ENCODE results near the gene MSRB1. TPM values are rescaled to one million over a fixed set of nuclear protein-coding genes. Genes with fewer than 3 reads are reported as not detected.

MSRB1 gene
- total and polyA plus RNA-seq, 9 of the 15 experiments (the other 6 are each of a cell fraction or from before 2014, with no cell fraction given): 5.4 to 33.7 (median 25.7) TPM

GRCh38 chr16:1950047-1950446, 7.0 kb upstream of the MSRB1 start:
- DNase-seq (ENCODE audit: extremely low read depth in 1 of 4, low spot score in 3 of 4) (no peak), ATAC-seq (no peak), FAIRE-seq (no peak)
- Histone ChIP-seq H3K4me2 (ENCODE audit: insufficient read depth, low read length) (no peak overlapping the region), H3K9ac (ENCODE audit: insufficient read depth in 1 of 2, low read depth in 2 of 2, low read length in 2 of 2) (no peak overlapping the region), H4K20me1 (replicated peaks; ENCODE audit: control insufficient read depth, insufficient read depth, low read length) (no peaks in the 10 kb centered on the region), H3K4me1 (replicated peaks in 1 of 2; ENCODE audit: control insufficient read depth in 2 of 2, insufficient read depth in 2 of 2, low read length in 2 of 2) (peaks cover 3 to 57% of the 10 kb centered on the region in 2 experiments; a peak in 4 of 5 replicates), H3K9me3 (replicated peaks; ENCODE audit: control insufficient read depth, insufficient read depth, low read depth, low read length) (no peaks in the 10 kb centered on the region), H3K9me1 (ENCODE audit: control insufficient read depth, insufficient read depth, low read length) (no peaks in the 10 kb centered on the region), H3K27me3 (ENCODE audit: control insufficient read depth in 2 of 2, insufficient read depth in 2 of 2, low read length in 2 of 2) (no peaks in the 10 kb centered on the region), H2AFZ (ENCODE audit: low read depth, low read length) (no peak overlapping the region), H3K36me3 (ENCODE audit: control insufficient read depth, insufficient read depth, low read length) (no peaks in the 10 kb centered on the region), H3K4me3 (no peak overlapping the region), H3K79me2 (ENCODE audit: control insufficient read depth, insufficient read depth, low read length) (no peaks in the 10 kb centered on the region), H3K27ac (ENCODE audit: extremely low read depth, low read depth, low read length) (no peak overlapping the region)
- ChIA-PET CTCF (ENCODE audit: low intra/inter-chr PET ratio) (interaction anchor here (0.5 kb wide), 1 partner anchor 167 kb away, joined by 3 read pairs; the partner anchor contains the start of gene NUBP2), POLR2A (interaction anchor here (0.6 to 5.6 kb wide), 3 partner anchors 10 to 47 kb away, joined by 3 to 37 read pairs (median 5); partner anchors contain the start of gene RPS2)
- BruUV-seq (replicated peaks): no TSS peak
- in situ Hi-C loops (cut with MboI): no loop called here
- WGBS (ENCODE audit: insufficient coverage, low coverage, missing lambda C conversion rate): 49% methylated on average over 3 of the region's 7 CpGs
- intact Hi-C loops (cut with micrococcal nuclease): no loop called here
- TF ChIP-seq DLX4 (CRISPR knock-in tag; IDR thresholded peaks at IDR 0.05): no peak
- no peak for TF ChIP-seq TRIM25 (IDR thresholded peaks at IDR 0.05; ENCODE audit: borderline replicate concordance)
- TF ChIP-seq NFE2 (IDR thresholded peaks at IDR 0.05; ENCODE audit: low read depth): no peak
- no peak for TF ChIP-seq HDAC3 (IDR thresholded peaks at IDR 0.05; ENCODE audit: borderline replicate concordance, partially characterized antibody)
- no peak for TF ChIP-seq IRF1 (CRISPR knock-in tag; IDR thresholded peaks at IDR 0.05; ENCODE audit: borderline replicate concordance)
- no peak for TF ChIP-seq ZKSCAN8 (CRISPR knock-in tag; IDR thresholded peaks at IDR 0.05)
- TF ChIP-seq ZZZ3 (IDR thresholded peaks at IDR 0.05): no peak
- no peak for TF ChIP-seq CHD7 (IDR thresholded peaks at IDR 0.05; ENCODE audit: low read depth, low read length)
